Fibroblast of the aortic adventitia (primary cell): ENCODE data around the gene GMPPB. TPM values are rescaled to one million over a fixed set of nuclear protein-coding genes. Genes with fewer than 3 reads are reported as not detected.
A peak's percentile ranks its signal among the peaks of the same experiment; 100 is the strongest.

Source experiments
- DNase-seq: peaks from one replicate; pipeline ENCODE4 v3.0.0-alpha.2; 2010; ENCODE audit warnings: low read depth
- H3K4me3 ChIP-seq: 2 replicates; pipeline ENCODE4 v1.5.1; 2011; ENCODE audit warnings: low read depth, mild to moderate bottlenecking, control low read depth, low read length, moderate library complexity
- CTCF ChIP-seq: IDR thresholded peaks from 2 replicates; pipeline ENCODE4 v1.5.1; 2011; ENCODE audit warnings: mild to moderate bottlenecking, low read length, control low read depth, inconsistent platforms; ENCODE audit not compliant: insufficient read depth
- total RNA-seq: library from RNA; depleted of rRNA; stranded (reverse); fragments of >200 nt; gene quantifications from 2 replicates; pipeline ENCODE4 v1.2.3, GENCODE V29; 2012; ENCODE audit warnings: low replicate concordance

GMPPB gene
- total RNA-seq, 1 donor, result 31.0 TPM

GRCh38 chr3:49681232-49681522 is 42.6 kb downstream of the GMPPB start:
- TF ChIP-seq CTCF, result no peak
- H3K4me3 ChIP-seq, result no peak overlapping the region
- DNase-seq, result no peak

- no peak for TF ChIP-seq CTCF
- H3K4me3 ChIP-seq, result no peak overlapping the region
- no peak for DNase-seq
These were observed 43.1 kb downstream of the GMPPB start for GRCh38 chr3:49680493-49681231.

- no peak for DNase-seq
- TF ChIP-seq CTCF, result no peak
- no peak overlapping the region for H3K4me3 ChIP-seq
These were observed 47.8 kb downstream of the GMPPB start for GRCh38 chr3:49675912-49676311.

DNA sequence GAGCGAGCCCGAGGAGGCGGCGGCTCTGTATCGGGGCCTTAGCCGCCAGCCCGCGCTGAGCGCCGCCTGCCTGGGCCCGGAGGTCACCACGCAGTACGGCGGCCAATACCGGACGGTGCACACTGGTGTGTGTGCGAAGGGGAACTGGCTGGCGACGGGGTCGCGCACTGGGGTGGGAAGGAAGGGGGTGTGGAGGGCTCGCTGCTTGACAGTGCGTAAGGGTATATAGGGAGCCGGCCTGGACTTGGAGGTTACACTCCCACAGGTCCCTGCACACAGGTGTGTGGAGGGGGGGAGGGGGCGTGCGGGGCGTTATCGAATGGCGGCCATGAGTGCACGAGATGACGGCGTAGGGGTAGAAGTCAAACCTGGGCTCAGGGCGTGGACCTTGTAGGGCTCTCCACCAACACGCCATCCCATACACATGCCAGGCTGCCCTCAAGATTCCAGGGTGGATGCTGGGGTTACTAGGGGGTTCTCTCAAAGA is 49.2 kb downstream of the GMPPB start:
- no peak for DNase-seq
- TF ChIP-seq CTCF, result no peak
- H3K4me3 ChIP-seq, result peak overlapping the region; percentile 85

GRCh38 chr3:49673715-49674496 is 49.8 kb downstream of the GMPPB start, which contains the start of gene APEH:
TSS of gene APEH (plus strand) at chr3:49674351. CDS start at chr3:49674402, 51 bp downstream.
- DNase-seq, result peak; percentile 97
- no peak for TF ChIP-seq CTCF
- H3K4me3 ChIP-seq, result peak within 1 kb of the TSS; percentile 85

DNA sequence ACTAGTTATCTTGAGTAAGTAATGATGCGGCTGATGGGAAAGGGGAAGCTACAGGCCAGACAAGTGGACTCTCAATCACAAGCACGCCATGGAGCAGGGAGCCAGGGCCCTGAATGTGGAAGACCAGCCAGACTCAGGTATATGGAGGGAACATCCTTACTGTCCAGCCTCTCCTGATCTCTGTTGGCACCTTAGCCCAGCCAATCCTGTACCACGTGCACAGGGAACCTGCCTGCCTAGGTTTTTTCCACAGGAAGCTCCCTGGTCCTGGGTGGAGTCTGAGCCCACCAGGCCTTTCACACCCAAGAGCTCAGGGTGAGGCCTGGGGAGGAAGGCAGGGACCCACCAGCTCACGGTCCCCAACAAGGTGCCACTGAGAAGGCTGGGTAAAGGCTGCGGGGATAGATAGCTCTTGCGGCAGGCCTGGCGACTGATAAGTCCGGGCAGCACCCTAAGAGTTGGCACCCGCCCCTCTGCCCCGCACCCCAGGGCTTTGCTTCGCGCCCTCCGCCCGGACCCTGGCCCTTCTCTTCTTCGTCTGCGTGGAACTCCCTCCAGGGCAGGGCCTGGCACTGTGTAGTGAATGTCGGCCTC is 50.5 kb downstream of the GMPPB start:
- TF ChIP-seq CTCF, result no peak
- peak overlapping the region; percentile 85 for H3K4me3 ChIP-seq
- no peak for DNase-seq
